Smooth muscle cell of the brain vasculature (primary cell): ENCODE data around the gene GCNA.
A peak's percentile ranks its signal among the peaks of the same experiment; 100 is the strongest.
"Not testable (repeated sequence)": the region's sequence is repeated elsewhere in the genome, so short reads cannot be mapped to it uniquely, and the experiment has no call there.

Experiments used
- DNase-seq: peaks from one replicate; pipeline ENCODE4 v3.0.0-alpha.2; 2012; ENCODE audit warnings: low read depth, low spot score

Gene GCNA

GRCh38 chrX:71638409-71638808, 60.2 kb downstream of the GCNA start:
- DNase-seq, result no peak

- DNase-seq, result no peak
Measured at GRCh38 chrX:71640002-71640401, 61.8 kb downstream of the GCNA start.

GRCh38 chrX:71644406-71644805, 66.2 kb downstream of the GCNA start:
- DNase-seq, result not testable (repeated sequence)

GRCh38 chrX:71650333-71650969, 72.2 kb downstream of the GCNA start:
- DNase-seq, result no peak

GRCh38 chrX:71652405-71652804, 74.2 kb downstream of the GCNA start:
- DNase-seq, result peak; percentile 15

GRCh38 chrX:71653344-71653743, 75.1 kb downstream of the GCNA start:
- DNase-seq, result no peak

- DNase-seq, result no peak
Measured at GRCh38 chrX:71657267-71657666, 79.0 kb downstream of the GCNA start.

GRCh38 chrX:71659342-71659741, 81.1 kb downstream of the GCNA start:
- no peak for DNase-seq

GRCh38 chrX:71659959-71660358, 81.7 kb downstream of the GCNA start:
- no peak for DNase-seq

- no peak for DNase-seq
Measured at GRCh38 chrX:71660562-71661416, 82.6 kb downstream of the GCNA start.

GRCh38 chrX:71661919-71662318, 83.7 kb downstream of the GCNA start:
- DNase-seq, result no peak

- not testable (repeated sequence) for DNase-seq
Measured at GRCh38 chrX:71662654-71663053, 84.4 kb downstream of the GCNA start.
